Left ventricle myocardium inferior (tissue), 1 donor: Measurements from ENCODE around the gene CHP2. TPM values are rescaled to one million over a fixed set of nuclear protein-coding genes. Genes with fewer than 3 reads are reported as not detected.

Experiments used
- DNase-seq: peaks from one replicate; pipeline ENCODE4 v3.0.0-alpha.2; 2020
- H3K27ac ChIP-seq: fragments of 200-600 bp; replicated peaks from 2 replicates; pipeline ENCODE4 v1.8.0; 2021
- H3K27me3 ChIP-seq: fragments of 200-600 bp; 2 replicates; pipeline ENCODE4 v1.8.0; 2021; ENCODE audit warnings: low read depth
- H3K36me3 ChIP-seq: fragments of 200-600 bp; 2 replicates; pipeline ENCODE4 v1.8.0; 2021
- H3K4me1 ChIP-seq: fragments of 200-600 bp; 2 replicates; pipeline ENCODE4 v1.8.0; 2021
- H3K4me3 ChIP-seq: fragments of 200-600 bp; 2 replicates; pipeline ENCODE4 v1.8.0; 2021; ENCODE audit warnings: mild to moderate bottlenecking, moderate library complexity
- H3K9me3 ChIP-seq: fragments of 200-600 bp; replicated peaks from 2 replicates; pipeline ENCODE4 v1.8.0; 2021
- CTCF ChIP-seq: fragments of 200-600 bp; IDR thresholded peaks from 2 replicates; pipeline ENCODE4 v1.8.0; 2021; ENCODE audit warnings: antibody characterized with exemption, mild to moderate bottlenecking, borderline replicate concordance
- intact Hi-C: fragments of 100-400 bp; cut with micrococcal nuclease; formaldehyde crosslinking; loops from one replicate; pipeline ENCODE4 v1.11.0; 2022
- total RNA-seq: library from RNA; stranded (reverse); fragmentation: NEBNext Ultra II Directional; extraction: Animal tissue kit (Norgen Biotek cat#: 25700); gene quantifications from one replicate; pipeline ENCODE4 v1.2.1, GENCODE V29; 2021
- donor health status: DM: no; HTN: yes; CAD: no; lungs with severe emphysema.

The CHP2 gene
- total RNA-seq, 1 donor from 2014 or later: not detected

- Histone ChIP-seq H3K4me1 (peaks cover 12% of the 10 kb centered on the region), H3K9me3 (peaks cover 7% of the 10 kb centered on the region), H3K36me3 (no peaks in the 10 kb centered on the region), H3K4me3 (peak overlapping the region; percentile 46), H3K27ac (no peak overlapping the region), H3K27me3 (peaks cover 77% of the 10 kb centered on the region)
- intact Hi-C loops: no loop called here
- TF ChIP-seq CTCF: no peak
- DNase-seq: no peak
Measured at GRCh38 chr16:23753908-23754593, 775 bp upstream of the CHP2 start.

- Histone ChIP-seq H3K27me3 (peaks cover 83% of the 10 kb centered on the region), H3K36me3 (no peaks in the 10 kb centered on the region), H3K9me3 (peaks cover 7% of the 10 kb centered on the region), H3K4me3 (no peak overlapping the region), H3K4me1 (peaks cover 12% of the 10 kb centered on the region), H3K27ac (no peak overlapping the region)
- no peak for DNase-seq
- TF ChIP-seq CTCF: no peak
- intact Hi-C loops: no loop called here
Measured at GRCh38 chr16:23755484-23755809, 621 bp downstream of the CHP2 start.

GRCh38 chr16:23757116-23757515 lies 2.3 kb downstream of the CHP2 start:
- TF ChIP-seq CTCF: no peak
- intact Hi-C loops: no loop called here
- Histone ChIP-seq H3K27me3 (peaks cover 88% of the 10 kb centered on the region), H3K4me3 (no peak overlapping the region), H3K4me1 (peaks cover 12% of the 10 kb centered on the region), H3K9me3 (peaks cover 7% of the 10 kb centered on the region), H3K27ac (no peak overlapping the region), H3K36me3 (no peaks in the 10 kb centered on the region)
- DNase-seq: no peak

DNA sequence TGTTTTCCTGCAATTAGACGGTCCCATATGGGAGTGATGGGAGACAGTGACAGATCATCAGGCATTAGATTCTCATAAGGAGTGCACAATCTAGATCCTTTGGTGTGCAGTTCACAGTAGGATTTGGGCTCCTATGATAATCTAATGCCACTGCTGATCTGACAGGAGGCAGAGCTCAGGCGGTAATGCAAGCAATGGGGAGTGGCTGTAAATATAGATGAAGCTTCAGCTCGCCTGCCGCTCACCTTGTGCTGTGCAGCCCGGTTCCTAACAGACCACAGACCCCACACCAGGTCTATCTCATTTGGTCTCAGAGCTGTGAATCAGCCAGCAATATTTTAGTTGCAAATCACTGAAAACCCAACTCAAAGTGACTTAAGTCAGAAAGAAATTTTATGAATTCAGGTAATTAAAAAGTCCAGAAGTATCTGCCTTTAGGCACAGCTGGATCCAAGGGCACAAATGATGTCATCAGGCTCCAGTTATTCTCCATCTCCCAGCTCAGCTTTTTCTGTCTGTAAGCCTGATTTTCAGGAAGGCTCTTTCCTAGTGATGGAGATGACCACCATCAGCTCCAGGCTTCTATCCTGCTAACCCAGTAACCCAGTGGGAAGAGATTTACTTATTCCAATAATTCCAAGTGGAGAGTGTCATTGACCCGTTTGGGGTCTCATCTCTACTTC lies 3.3 kb downstream of the CHP2 start:
- peaks cover 88% of the 10 kb centered on the region for H3K27me3 ChIP-seq
- TF ChIP-seq CTCF: no peak
- DNase-seq: no peak
- intact Hi-C loops: no loop called here
- no peak overlapping the region for H3K4me3 ChIP-seq
- peaks cover 7% of the 10 kb centered on the region for H3K9me3 ChIP-seq
- H3K4me1 ChIP-seq: peaks cover 12% of the 10 kb centered on the region
- H3K36me3 ChIP-seq: no peaks in the 10 kb centered on the region
- H3K27ac ChIP-seq: no peak overlapping the region

GRCh38 chr16:23765933-23766332 lies 11.1 kb downstream of the CHP2 start:
- no peak for DNase-seq
- no peak for TF ChIP-seq CTCF
- peaks cover 4% of the 10 kb centered on the region for H3K9me3 ChIP-seq
- no peak overlapping the region for H3K27ac ChIP-seq
- intact Hi-C loops: no loop called here
- H3K4me3 ChIP-seq: no peak overlapping the region
- no peaks in the 10 kb centered on the region for H3K36me3 ChIP-seq
- peaks cover 24% of the 10 kb centered on the region for H3K27me3 ChIP-seq
- no peaks in the 10 kb centered on the region for H3K4me1 ChIP-seq
